ENCODE data around the gene AMBRA1.
A peak's percentile ranks its signal among the peaks of the same experiment; 100 is the strongest.
"Not testable (repeated sequence)": the region's sequence is repeated elsewhere in the genome, so short reads cannot be mapped to it uniquely, and the experiment has no call there.

Gene AMBRA1

GRCh38 chr11:46533396-46534100, 60.3 kb downstream of the AMBRA1 start:
- DNase-seq: no peak

GRCh38 chr11:46529928-46530574, 63.8 kb downstream of the AMBRA1 start:
- DNase-seq: no peak

- DNase-seq: no peak
Observed at GRCh38 chr11:46529095-46529905, 64.5 kb downstream of the AMBRA1 start.

- DNase-seq: no peak
Observed at GRCh38 chr11:46528445-46529094, 65.3 kb downstream of the AMBRA1 start.

DNA sequence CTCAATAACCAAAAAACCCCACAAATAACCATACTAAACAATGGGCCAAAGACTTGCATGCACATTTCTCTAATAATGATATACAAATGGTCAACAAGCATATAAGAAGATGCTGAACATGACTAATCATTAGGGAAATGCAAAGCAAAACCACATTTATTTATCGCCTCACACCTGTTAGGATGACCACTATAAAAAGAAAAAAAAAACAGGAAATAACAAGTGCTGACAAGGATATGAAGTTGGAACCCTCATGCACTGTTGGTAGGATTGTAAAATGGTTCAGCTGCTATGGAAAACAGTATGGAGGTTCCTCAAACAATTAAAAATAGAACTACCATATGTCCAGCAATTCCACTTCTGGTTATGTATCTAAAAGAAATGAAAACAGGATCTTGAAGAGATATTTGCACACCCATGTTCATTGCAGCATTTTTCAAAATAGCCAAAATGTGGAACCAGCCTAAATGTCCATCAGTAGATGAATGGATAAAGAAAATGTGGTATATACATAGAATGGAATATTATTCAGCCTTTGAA, 66.2 kb downstream of the AMBRA1 start:
- DNase-seq: no peak

- DNase-seq: no peak
Observed at GRCh38 chr11:46526216-46527215, 67.3 kb downstream of the AMBRA1 start.

GRCh38 chr11:46524201-46524770, 69.5 kb downstream of the AMBRA1 start:
- DNase-seq: no peak

GRCh38 chr11:46523290-46523689, 70.5 kb downstream of the AMBRA1 start:
- DNase-seq: no peak

DNA sequence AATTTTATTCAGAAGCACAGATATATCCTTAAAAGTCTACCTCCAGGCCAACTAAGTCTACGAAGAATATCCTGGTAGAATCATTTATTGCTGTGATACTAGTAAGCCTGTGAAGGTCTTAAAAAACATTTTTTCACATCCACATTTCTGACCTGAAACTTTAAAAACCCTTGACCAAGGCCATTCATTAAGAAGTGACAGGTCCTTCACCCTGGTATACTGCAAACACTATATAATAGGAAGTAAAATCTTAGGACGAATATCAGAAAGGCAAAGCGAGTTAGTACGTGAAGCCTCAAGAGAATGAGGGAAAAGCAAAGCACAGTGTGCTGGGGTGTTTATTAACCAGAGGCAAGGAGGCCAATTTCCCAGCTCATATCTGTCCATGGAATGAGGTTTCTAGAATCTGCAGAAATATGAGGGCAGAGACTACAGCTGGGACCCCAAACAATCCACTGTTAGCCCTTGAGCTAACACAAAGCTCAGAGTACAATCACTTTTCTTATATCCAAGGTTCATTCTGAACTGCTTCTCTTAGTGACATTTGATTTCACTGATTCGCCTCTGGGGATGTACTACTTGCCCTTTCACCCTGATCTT, 71.0 kb downstream of the AMBRA1 start:
- no peak for DNase-seq

GRCh38 chr11:46521961-46522681, 71.7 kb downstream of the AMBRA1 start:
- DNase-seq: no peak

- peak; percentile 84 for DNase-seq
Observed at GRCh38 chr11:46520971-46521745, 72.7 kb downstream of the AMBRA1 start.

DNA sequence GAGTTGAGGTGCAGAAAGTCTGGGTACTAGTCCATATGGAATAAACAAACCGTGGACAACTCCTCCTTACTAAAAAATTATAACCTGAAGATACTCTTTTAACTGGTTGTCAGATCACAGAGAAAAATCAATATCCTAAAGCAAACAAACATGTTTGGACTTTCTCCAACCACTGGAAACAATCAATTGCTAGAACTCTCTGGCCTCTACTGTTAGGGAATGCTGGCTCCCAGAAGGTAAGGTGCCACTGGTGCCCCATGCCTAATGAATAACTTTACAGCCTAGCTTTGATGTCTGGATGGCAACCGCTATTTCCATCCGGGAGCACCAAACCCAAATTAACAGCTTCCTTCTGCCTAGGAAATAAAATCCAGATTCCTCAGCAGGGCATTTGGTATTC, 74.5 kb downstream of the AMBRA1 start:
- DNase-seq: no peak

DNA sequence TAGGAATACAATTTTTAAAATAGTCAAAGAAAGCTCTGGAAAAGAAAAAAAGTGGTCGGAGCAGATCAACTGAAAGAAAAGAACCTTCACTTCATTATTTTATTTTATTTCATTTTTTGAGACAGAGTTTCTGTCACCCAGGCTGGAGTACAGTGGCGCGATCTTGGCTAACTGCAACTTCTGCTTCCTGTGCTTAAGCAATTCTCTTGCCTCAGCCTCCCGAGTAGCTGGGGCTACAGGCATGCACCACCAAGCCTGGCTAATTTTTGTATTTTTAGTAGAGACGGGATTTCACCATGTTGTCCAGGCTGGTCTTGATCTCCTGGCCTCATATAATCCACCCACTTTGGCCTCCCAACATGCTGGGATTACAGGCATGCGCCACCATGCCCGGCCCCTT, 74.9 kb downstream of the AMBRA1 start:
- not testable (repeated sequence) for DNase-seq

DNA sequence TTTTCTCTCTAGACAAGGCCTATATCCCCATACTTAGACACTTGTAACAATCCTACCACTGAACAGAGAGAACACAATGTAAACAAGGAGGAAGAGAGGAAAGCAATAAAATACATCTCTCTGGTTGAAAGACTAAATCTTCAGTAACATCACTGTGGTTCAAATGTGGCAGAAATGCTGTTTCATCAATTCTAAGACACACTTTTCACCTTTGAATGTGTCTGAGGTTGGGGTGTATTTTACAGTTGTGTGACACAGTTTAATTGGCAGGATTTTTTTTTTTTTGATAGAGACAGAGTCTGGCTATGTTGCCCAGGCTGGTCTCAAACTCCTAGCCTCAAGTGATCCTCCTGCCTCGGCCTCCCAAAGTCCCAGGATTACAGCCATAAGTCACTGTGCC, 79.5 kb downstream of the AMBRA1 start:
- no peak for DNase-seq

DNA sequence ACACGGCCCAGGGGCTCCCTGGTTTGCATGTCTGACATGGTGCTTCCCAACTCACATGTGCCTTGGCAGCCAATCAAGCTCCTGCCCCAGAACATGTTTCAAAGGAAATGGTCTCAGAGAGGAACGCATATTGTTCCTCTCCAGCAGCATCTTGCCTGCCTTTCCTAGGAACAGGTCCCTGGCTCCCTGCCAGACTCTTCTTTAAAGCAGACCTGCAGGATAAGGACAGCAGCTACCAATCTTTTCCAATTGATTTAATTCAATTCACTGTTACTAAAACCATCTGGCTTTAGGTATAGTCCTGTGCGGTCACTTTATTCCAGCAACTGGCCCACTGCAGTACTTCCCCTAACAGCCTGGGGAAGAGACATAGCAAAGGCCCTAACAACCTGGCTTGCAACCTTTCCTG, 79.9 kb downstream of the AMBRA1 start:
- DNase-seq: peak; percentile 92

DNA sequence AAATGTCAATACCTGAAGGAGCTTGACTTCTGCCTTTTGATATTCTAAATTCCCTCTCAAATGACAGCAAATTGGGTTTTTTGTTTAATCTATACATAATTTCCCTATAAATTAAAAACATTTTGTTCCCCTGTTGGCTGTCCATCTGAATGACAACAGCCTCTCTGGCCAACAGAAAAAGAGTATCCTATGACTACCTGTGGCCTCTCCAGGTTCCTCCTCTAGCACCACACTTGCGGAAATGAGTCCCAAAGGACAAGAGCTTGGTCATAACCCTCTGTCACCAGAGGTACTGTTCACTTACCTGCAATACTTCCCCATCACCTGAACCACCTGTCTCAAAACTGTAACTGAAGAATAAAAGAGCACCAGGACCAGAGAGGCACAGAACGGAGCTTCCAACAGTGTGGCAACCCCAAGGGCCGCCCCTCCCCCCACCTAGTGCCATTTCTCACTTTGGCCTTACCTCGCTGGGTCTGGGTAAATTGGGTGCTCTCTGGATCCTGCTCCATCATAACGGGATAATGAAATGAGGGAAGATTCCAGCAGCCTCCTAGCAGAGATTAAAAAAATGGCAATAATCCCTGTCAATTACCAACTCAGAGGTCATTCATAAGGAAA, 81.5 kb downstream of the AMBRA1 start:
- DNase-seq: no peak

DNA sequence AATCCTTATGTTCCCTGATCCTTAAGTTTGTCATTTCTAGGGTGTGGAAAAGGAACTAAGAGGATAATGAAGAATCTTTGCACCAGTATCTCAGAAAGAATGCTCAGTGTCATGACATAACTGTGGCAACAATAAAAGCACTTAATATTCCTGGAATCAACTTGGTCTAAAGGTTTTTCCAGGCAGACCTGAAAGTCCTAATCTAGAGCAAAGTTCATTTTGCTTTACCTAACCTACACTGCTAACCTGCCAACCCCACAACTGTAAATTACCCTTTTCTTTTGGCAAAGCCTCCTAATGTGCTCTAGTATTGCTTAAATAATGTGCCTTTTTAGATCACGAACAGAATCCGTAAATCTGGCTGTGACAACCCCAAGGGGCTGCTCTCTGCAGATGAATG, 82.5 kb downstream of the AMBRA1 start:
- no peak for DNase-seq

DNA sequence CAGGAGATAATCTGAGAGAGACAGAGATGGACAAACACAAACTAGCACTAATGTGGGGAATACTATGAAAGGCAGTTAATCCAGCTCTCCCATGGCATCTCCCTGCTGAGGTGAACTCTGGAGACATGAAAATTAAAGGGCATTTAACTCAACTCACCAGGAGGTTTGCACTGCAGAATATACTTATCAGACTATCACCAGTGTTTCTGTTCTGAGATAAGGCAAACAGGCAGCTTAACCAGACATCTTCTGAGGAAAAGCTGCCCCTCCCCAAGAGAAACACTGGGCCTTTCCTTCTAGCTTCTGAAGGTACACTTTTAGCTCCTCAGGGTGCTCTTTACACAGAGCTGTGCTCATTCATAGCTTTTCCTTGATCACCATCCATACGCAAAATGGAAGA, 85.5 kb downstream of the AMBRA1 start:
- DNase-seq: no peak

GRCh38 chr11:46506483-46506791, 87.4 kb downstream of the AMBRA1 start:
- no peak for DNase-seq

All from NCI-H446 treated with DMSO at 0.1 percent for 48 hours (cell line).